H9 (cell line): ENCODE results near the gene CCT3. TPM values are rescaled to one million over a fixed set of nuclear protein-coding genes. Genes with fewer than 3 reads are reported as not detected.

ENCODE experiments used
- DNase-seq: peaks from one replicate; pipeline ENCODE4 v3.0.0-alpha.2; 2017
- H2AFZ ChIP-seq: one replicate; pipeline ENCODE4 v1.6.1; 2013; ENCODE audit warnings: mild to moderate bottlenecking, low read length, control low read depth, moderate library complexity
- H2AK5ac ChIP-seq: 2 replicates; pipeline ENCODE4 v1.6.1; 2013; ENCODE audit warnings: low read length, control low read depth, mixed read lengths; ENCODE audit not compliant: insufficient read length
- H2BK120ac ChIP-seq: one replicate; pipeline ENCODE4 v1.6.1; 2013; ENCODE audit warnings: low read depth, mild to moderate bottlenecking, low read length, control low read depth, inconsistent platforms; ENCODE audit not compliant: poor library complexity, severe bottlenecking
- H2BK12ac ChIP-seq: 2 replicates; pipeline ENCODE4 v1.6.1; 2013; ENCODE audit warnings: low read length, control low read depth, mixed read lengths, low read depth; ENCODE audit not compliant: insufficient read length
- H2BK15ac ChIP-seq: 2 replicates; pipeline ENCODE4 v1.6.1; 2013; ENCODE audit warnings: low read depth, low read length, control low read depth
- H2BK20ac ChIP-seq: one replicate; pipeline ENCODE4 v1.6.1; 2013; ENCODE audit warnings: low read depth, mild to moderate bottlenecking, low read length, control low read depth, inconsistent platforms; ENCODE audit not compliant: poor library complexity, severe bottlenecking
- H2BK5ac ChIP-seq: 2 replicates; pipeline ENCODE4 v1.6.1; 2013; ENCODE audit warnings: low read length, control low read depth, mixed read lengths; ENCODE audit not compliant: insufficient read length
- H3K14ac ChIP-seq: 2 replicates; pipeline ENCODE4 v1.6.1; 2013; ENCODE audit warnings: low read length, control low read depth; ENCODE audit not compliant: insufficient read depth
- H3K18ac ChIP-seq: 2 replicates; pipeline ENCODE4 v1.6.1; 2013; ENCODE audit warnings: low read depth, mild to moderate bottlenecking, mixed read lengths, low read length, control low read depth; ENCODE audit not compliant: insufficient read length
- H3K23ac ChIP-seq: 2 replicates; pipeline ENCODE4 v1.6.1; 2013; ENCODE audit warnings: low read length, control low read depth, mixed read lengths, low read depth; ENCODE audit not compliant: insufficient read length
- H3K23me2 ChIP-seq: 2 replicates; pipeline ENCODE4 v1.6.1; 2013; ENCODE audit warnings: low read depth, mild to moderate bottlenecking, mixed read lengths, low read length, control low read depth; ENCODE audit not compliant: insufficient read length, poor library complexity, severe bottlenecking
- H3K27ac ChIP-seq: 2 replicates; pipeline ENCODE4 v1.5.1; 2013; ENCODE audit warnings: low read length, control low read depth, mixed read lengths, low read depth; ENCODE audit not compliant: insufficient read length
- H3K27me3 ChIP-seq: 2 replicates; pipeline ENCODE4 v1.6.1; 2013; ENCODE audit warnings: low read length, control low read depth, inconsistent platforms; ENCODE audit not compliant: insufficient read depth
- H3K4ac ChIP-seq: 2 replicates; pipeline ENCODE4 v1.6.1; 2013; ENCODE audit warnings: low read depth, mild to moderate bottlenecking, control low read depth, inconsistent platforms, low read length, moderate library complexity
- H3K4me1 ChIP-seq: 2 replicates; pipeline ENCODE4 v1.6.1; 2013; ENCODE audit warnings: low read length, control low read depth, inconsistent platforms; ENCODE audit not compliant: insufficient read depth
- H3K4me2 ChIP-seq: 2 replicates; pipeline ENCODE4 v1.6.1; 2013; ENCODE audit warnings: low read length, control low read depth, mixed read lengths; ENCODE audit not compliant: insufficient read length, insufficient read depth
- H3K56ac ChIP-seq: 2 replicates; pipeline ENCODE4 v1.6.1; 2013; ENCODE audit warnings: low read depth, mild to moderate bottlenecking, mixed read lengths, low read length, control low read depth; ENCODE audit not compliant: insufficient read length
- H3K79me1 ChIP-seq: 2 replicates; pipeline ENCODE4 v1.6.1; 2013; ENCODE audit warnings: low read depth, mild to moderate bottlenecking, moderate library complexity, low read length, control low read depth, inconsistent platforms; ENCODE audit not compliant: insufficient read depth, poor library complexity, severe bottlenecking
- H3K79me2 ChIP-seq: 2 replicates; pipeline ENCODE4 v1.6.1; 2013; ENCODE audit warnings: low read length, control low read depth, inconsistent platforms; ENCODE audit not compliant: insufficient read depth
- H3K9ac ChIP-seq: 2 replicates; pipeline ENCODE4 v1.6.1; 2013; ENCODE audit warnings: low read length, control low read depth, mixed read lengths; ENCODE audit not compliant: insufficient read length; ENCODE audit errors: extremely low read depth
- H3K9me3 ChIP-seq: one replicate; pipeline ENCODE4 v1.6.1; 2013; ENCODE audit warnings: low read depth, low read length, inconsistent platforms; ENCODE audit not compliant: control insufficient read depth
- H3T11ph ChIP-seq: one replicate; pipeline ENCODE4 v1.6.1; 2013; ENCODE audit warnings: mild to moderate bottlenecking, low read length, control low read depth, inconsistent platforms
- H4K20me1 ChIP-seq: one replicate; pipeline ENCODE4 v1.6.1; 2013; ENCODE audit not compliant: control insufficient read depth, insufficient read length, insufficient read depth
- H4K5ac ChIP-seq: 2 replicates; pipeline ENCODE4 v1.6.1; 2013; ENCODE audit warnings: low read depth, mild to moderate bottlenecking, mixed read lengths, low read length, control low read depth; ENCODE audit not compliant: insufficient read length
- H4K8ac ChIP-seq: replicated peaks from 2 replicates; pipeline ENCODE4 v1.6.1; 2013; ENCODE audit warnings: low read length, control low read depth, mixed read lengths, low read depth; ENCODE audit not compliant: insufficient read length
- H4K91ac ChIP-seq: 2 replicates; pipeline ENCODE4 v1.6.1; 2013; ENCODE audit warnings: low read depth, mild to moderate bottlenecking, moderate library complexity, mixed read lengths, low read length, control low read depth; ENCODE audit not compliant: insufficient read length
- H3K27ac Mint-ChIP-seq, 3 experiments: 2 replicates in 2 of 3; 3 replicates in 1 of 3; pipeline ENCODE4 v1.8.0; 2020 to 2021; ENCODE audit warnings: mixed read lengths in 3 of 3, mild to moderate bottlenecking in 1 of 3, moderate library complexity in 1 of 3
- H3K27me3 Mint-ChIP-seq: 2 replicates; pipeline ENCODE4 v1.8.0; 2021; ENCODE audit warnings: low read depth, mild to moderate bottlenecking, moderate library complexity, mixed read lengths
- H3K36me3 Mint-ChIP-seq, 3 experiments: 2 replicates in 2 of 3; 3 replicates in 1 of 3; pipeline ENCODE4 v1.8.0; 2020 to 2021; ENCODE audit warnings: low read depth in 3 of 3, mixed read lengths in 3 of 3; ENCODE audit not compliant: insufficient read depth in 1 of 3
- H3K4me1 Mint-ChIP-seq, 2 experiments: 2 replicates each; pipeline ENCODE4 v1.8.0; 2020; ENCODE audit warnings: mixed read lengths in 2 of 2
- H3K4me3 Mint-ChIP-seq, 2 experiments: 2 replicates in 1 of 2; 3 replicates in 1 of 2; pipeline ENCODE4 v1.8.0; 2020 to 2021; ENCODE audit warnings: mild to moderate bottlenecking in 2 of 2, mixed read lengths in 2 of 2, moderate library complexity in 1 of 2
- H3K9me3 Mint-ChIP-seq, 2 experiments: 2 replicates in 1 of 2; 3 replicates in 1 of 2; pipeline ENCODE4 v1.8.0; 2020; ENCODE audit warnings: mild to moderate bottlenecking in 2 of 2, mixed read lengths in 2 of 2, moderate library complexity in 1 of 2
- CTCF ChIP-seq: fragments of 200-600 bp; sonication (generic); conservative IDR thresholded peaks from 3 replicates; pipeline ENCODE4 v1.8.0; 2021; ENCODE audit warnings: antibody characterized with exemption, mild to moderate bottlenecking
- WGBS: extraction: QIAGEN DNeasy Blood & Tissue Kit; methylation state at CpG from one replicate; pipeline ENCODE4 v1.1.7; 2013; ENCODE audit warnings: missing lambda C conversion rate, low lambda C conversion rate, mixed read lengths; ENCODE audit not compliant: insufficient read length; ENCODE audit errors: extremely low coverage; 5-methylcytosine and 5-hydroxymethylcytosine counted together
- total RNA-seq: library from RNA; stranded (reverse); gene quantifications from 2 replicates; pipeline ENCODE4 v1.2.1, GENCODE V29; 2021

Gene CCT3
- total RNA-seq, 1 experiment from 2014 or later = 524 TPM

GRCh38 chr1:156344409-156344808, 6.3 kb upstream of the CCT3 start:
- Mint-ChIP-seq H3K4me3 (no peak overlapping the region), H3K36me3 (no peaks in the 10 kb centered on the region), H3K27me3 (peaks cover 4% of the 10 kb centered on the region), H3K4me1 (peaks cover 0 to 3% of the 10 kb centered on the region in 2 experiments; a peak in 1 of 4 replicates), H3K27ac (no peak overlapping the region; a peak in 1 of 7 replicates), H3K9me3 (no peaks in the 10 kb centered on the region)
- no peak overlapping the region for H4K8ac ChIP-seq
- no peaks in the 10 kb centered on the region for H3K9me3 ChIP-seq
- TF ChIP-seq CTCF = no peak
- no peak overlapping the region for H2BK20ac ChIP-seq
- H3K23ac ChIP-seq = no peak overlapping the region
- no peaks in the 10 kb centered on the region for H3K27me3 ChIP-seq
- H3K14ac ChIP-seq = no peak overlapping the region
- no peak overlapping the region for H3K27ac ChIP-seq
- no peak overlapping the region for H3K56ac ChIP-seq
- H3K9ac ChIP-seq = no peak overlapping the region
- H2BK5ac ChIP-seq = no peak overlapping the region
- H3K79me1 ChIP-seq = no peaks in the 10 kb centered on the region
- no peaks in the 10 kb centered on the region for H3K4me1 ChIP-seq
- H4K5ac ChIP-seq = no peak overlapping the region
- WGBS = no CpG with 5 or more reads among the region's 3 CpGs
- H3K79me2 ChIP-seq = no peaks in the 10 kb centered on the region
- DNase-seq = no peak
- no peaks in the 10 kb centered on the region for H4K20me1 ChIP-seq
- no peak overlapping the region for H3K18ac ChIP-seq
- no peak overlapping the region for H2BK12ac ChIP-seq
- no peak overlapping the region for H3K4ac ChIP-seq
- no peak overlapping the region for H4K91ac ChIP-seq
- no peak overlapping the region for H2BK15ac ChIP-seq
- no peak overlapping the region for H3K4me2 ChIP-seq
- no peak overlapping the region for H3T11ph ChIP-seq
- no peak overlapping the region for H2BK120ac ChIP-seq
- H2AK5ac ChIP-seq = no peak overlapping the region
- H2AFZ ChIP-seq = no peak overlapping the region
- H3K23me2 ChIP-seq = no peaks in the 10 kb centered on the region
